Hepatocyte (in vitro differentiated cells): ENCODE data around the gene TCEAL1. TPM values are rescaled to one million over a fixed set of nuclear protein-coding genes. Genes with fewer than 3 reads are reported as not detected.
A peak's percentile ranks its signal among the peaks of the same experiment; 100 is the strongest.
"Not testable (repeated sequence)": the region's sequence is repeated elsewhere in the genome, so short reads cannot be mapped to it uniquely, and the experiment has no call there.

Experiments
- DNase-seq: peaks from one replicate; pipeline ENCODE4 v3.0.0-alpha.2; 2016; ENCODE audit warnings: low spot score
- H2AFZ ChIP-seq: fragments of 200-600 bp; sonication (generic); 2 replicates; pipeline ENCODE4 v1.6.0; 2016; ENCODE audit warnings: antibody characterized with exemption, mild to moderate bottlenecking
- H3K27ac ChIP-seq: fragments of 200-600 bp; sonication (generic); 2 replicates; pipeline ENCODE4 v1.5.1; 2016; ENCODE audit warnings: mild to moderate bottlenecking
- H3K27me3 ChIP-seq: fragments of 200-600 bp; sonication (generic); 2 replicates; pipeline ENCODE4 v1.6.1; 2016
- H3K36me3 ChIP-seq: fragments of 200-600 bp; sonication (generic); replicated peaks from 2 replicates; pipeline ENCODE4 v1.5.1; 2016; ENCODE audit warnings: low read depth; ENCODE audit not compliant: insufficient read depth
- H3K4me1 ChIP-seq: fragments of 200-600 bp; sonication (generic); 2 replicates; pipeline ENCODE4 v1.5.1; 2016; ENCODE audit warnings: mild to moderate bottlenecking, moderate library complexity; ENCODE audit not compliant: insufficient read depth
- H3K4me2 ChIP-seq: fragments of 200-600 bp; sonication (generic); 2 replicates; pipeline ENCODE4 v1.6.0; 2016
- H3K4me3 ChIP-seq: fragments of 200-600 bp; sonication (generic); 2 replicates; pipeline ENCODE4 v1.5.1; 2016; ENCODE audit warnings: mild to moderate bottlenecking
- H3K79me2 ChIP-seq: fragments of 200-600 bp; sonication (generic); 2 replicates; pipeline ENCODE4 v1.6.0; 2017; ENCODE audit warnings: mild to moderate bottlenecking
- H3K9me2 ChIP-seq: fragments of 200-600 bp; sonication (generic); replicated peaks from 2 replicates; pipeline ENCODE4 v1.6.0; 2017; ENCODE audit warnings: mild to moderate bottlenecking; ENCODE audit not compliant: insufficient read depth
- H3K9me3 ChIP-seq: fragments of 200-600 bp; sonication (generic); 2 replicates; pipeline ENCODE4 v1.5.1; 2016; ENCODE audit warnings: low read depth, mild to moderate bottlenecking
- H4K20me1 ChIP-seq: fragments of 200-600 bp; sonication (generic); 2 replicates; pipeline ENCODE4 v1.6.0; 2016; ENCODE audit warnings: mild to moderate bottlenecking; ENCODE audit not compliant: insufficient read depth, poor library complexity, severe bottlenecking
- CTCF ChIP-seq: fragments of 200-600 bp; sonication (generic); IDR thresholded peaks from 2 replicates; pipeline ENCODE4 v1.5.1; 2016; ENCODE audit warnings: antibody characterized with exemption, mild to moderate bottlenecking; ENCODE audit not compliant: poor library complexity
- EZH2 ChIP-seq: fragments of 200-600 bp; sonication (generic); IDR thresholded peaks from 2 replicates; pipeline ENCODE4 v1.6.1; 2016; ENCODE audit warnings: antibody characterized with exemption, mild to moderate bottlenecking, borderline replicate concordance
- EZH2phosphoT487 ChIP-seq: fragments of 200-600 bp; sonication (generic); IDR thresholded peaks from one replicate; pipeline ENCODE4 v1.6.1; 2018; ENCODE audit warnings: antibody characterized with exemption, mild to moderate bottlenecking, low read depth, moderate library complexity; ENCODE audit not compliant: unreplicated experiment, severe bottlenecking
- WGBS: methylation state at CpG from one replicate; pipeline ENCODE4 v1.1.6; 2016; ENCODE audit warnings: low lambda C conversion rate; ENCODE audit errors: missing lambda C conversion rate; 5-methylcytosine and 5-hydroxymethylcytosine counted together
- polyA plus RNA-seq: library from polyadenylated mRNA; unstranded; fragments of >200 nt; fragmentation: Nextera tagmentation; extraction: Ambion mirVana; gene quantifications from 2 replicates; pipeline ENCODE4 v1.2.1, GENCODE V29; 2016
- total RNA-seq: library from RNA; depleted of rRNA; stranded (reverse); fragments of >200 nt; gene quantifications from 2 replicates; pipeline ENCODE4 v1.2.3, GENCODE V29; 2014

TCEAL1 gene
- total and polyA plus RNA-seq, 2 experiments from 2014 or later, result 89.2 to 113 TPM

- H3K27me3 ChIP-seq, result no peaks in the 10 kb centered on the region
- H4K20me1 ChIP-seq, result no peaks in the 10 kb centered on the region
- no peaks in the 10 kb centered on the region for H3K9me3 ChIP-seq
- no peaks in the 10 kb centered on the region for H3K9me2 ChIP-seq
- H3K27ac ChIP-seq, result no peak overlapping the region
- no peak overlapping the region for H3K4me3 ChIP-seq
- DNase-seq, result no peak
- no peak overlapping the region for H3K4me2 ChIP-seq
- peaks cover 8% of the 10 kb centered on the region for H3K79me2 ChIP-seq
- peaks cover 7% of the 10 kb centered on the region for H3K4me1 ChIP-seq
- no peak for TF ChIP-seq EZH2
- no peak for TF ChIP-seq CTCF
- no peak overlapping the region for H2AFZ ChIP-seq
- no peaks in the 10 kb centered on the region for H3K36me3 ChIP-seq
- 60% methylated on average over 2 of the region's 2 CpGs for WGBS
Measured at GRCh38 chrX:103635436-103635835, 6.7 kb downstream of the TCEAL1 start.

DNA sequence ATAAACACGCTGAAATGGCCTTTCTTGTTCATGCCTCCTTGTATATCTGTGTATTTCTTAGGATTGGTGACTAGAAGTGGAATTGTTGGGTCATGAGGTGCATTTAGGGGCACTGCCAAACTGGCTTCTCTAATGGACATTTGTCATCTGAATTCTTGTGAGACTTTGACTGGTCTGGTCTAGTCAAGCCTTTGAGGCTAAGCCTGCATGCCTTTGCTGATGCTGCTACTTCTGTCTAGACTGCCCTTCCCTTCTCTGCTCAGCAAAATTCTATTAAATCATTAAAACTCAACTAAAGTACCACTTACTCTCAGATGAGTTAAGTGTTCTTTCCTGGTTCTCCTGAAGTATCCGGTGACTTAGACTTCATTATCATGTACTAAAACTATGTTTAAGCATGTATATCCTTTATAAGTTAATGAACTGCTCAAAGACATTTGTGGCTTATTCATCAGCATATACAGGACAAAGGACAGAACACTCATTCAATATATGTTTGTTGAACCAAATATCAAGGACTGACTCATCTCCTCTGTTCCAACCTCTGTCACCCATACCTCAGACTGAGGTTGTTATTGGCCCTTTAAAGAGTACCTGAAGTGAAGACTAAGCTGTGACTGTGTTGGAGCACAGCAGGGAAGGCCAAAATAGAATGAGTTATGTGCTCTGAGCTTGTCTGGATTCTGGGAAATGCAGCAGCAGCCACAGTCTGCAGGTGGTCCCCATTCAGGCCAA lies 9.0 kb downstream of the TCEAL1 start:
- Histone ChIP-seq H3K79me2 (no peaks in the 10 kb centered on the region), H3K27ac (peak overlapping the region; percentile 65), H3K4me3 (no peak overlapping the region), H2AFZ (no peak overlapping the region), H3K4me1 (peaks cover 7% of the 10 kb centered on the region), H3K9me3 (no peaks in the 10 kb centered on the region), H3K36me3 (no peaks in the 10 kb centered on the region), H3K4me2 (no peak overlapping the region), H4K20me1 (no peaks in the 10 kb centered on the region), H3K9me2 (no peaks in the 10 kb centered on the region), H3K27me3 (no peaks in the 10 kb centered on the region)
- 90% methylated on average over 2 of the region's 2 CpGs for WGBS
- TF ChIP-seq EZH2 (no peak), EZH2phosphoT487 (no peak), CTCF (no peak)
- DNase-seq, result no peak

DNA sequence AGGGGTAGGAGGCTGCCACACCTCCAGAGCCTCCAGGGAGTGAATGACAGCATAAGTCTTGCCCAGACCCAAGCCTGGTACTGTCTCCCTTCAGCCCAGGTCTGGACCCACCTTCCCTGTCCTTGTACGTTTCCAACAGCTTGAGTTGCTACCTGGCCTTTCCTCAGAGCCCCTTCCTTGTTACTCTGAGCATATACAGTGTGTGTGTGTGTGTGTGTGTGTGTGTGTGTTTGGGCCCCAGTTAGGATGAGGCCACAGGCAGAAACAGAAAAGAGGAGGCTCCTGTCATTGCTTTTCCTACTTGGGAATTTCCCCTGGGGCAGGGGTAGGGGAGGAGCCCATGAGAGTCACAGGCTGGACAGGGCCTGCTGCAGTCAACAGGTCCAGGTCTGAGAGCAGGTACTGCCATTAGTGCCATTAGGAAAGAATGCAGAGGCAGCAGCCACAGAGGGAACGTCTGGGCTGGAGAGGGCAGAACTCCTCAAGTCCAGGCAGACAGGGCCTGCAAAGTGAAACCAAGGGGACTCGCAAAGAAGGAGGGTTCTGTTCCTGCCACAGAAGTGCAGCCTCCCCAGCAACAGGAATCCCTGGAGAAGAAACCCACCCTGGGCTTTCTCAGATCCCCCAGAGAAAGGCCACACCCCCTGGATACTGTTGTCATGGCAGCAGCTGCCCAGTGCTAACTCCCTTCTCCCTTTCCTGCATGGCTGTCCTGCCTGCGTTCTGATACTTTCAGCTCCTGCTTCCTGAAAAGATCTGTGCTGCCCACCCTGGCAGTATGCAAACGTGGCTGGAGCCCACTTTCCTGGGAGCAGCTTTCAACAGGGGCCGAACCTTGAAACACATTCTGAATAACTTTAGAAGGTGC lies 9.9 kb downstream of the TCEAL1 start:
- peak; percentile 51 for DNase-seq
- not testable (repeated sequence) for H3K36me3 ChIP-seq, H3K9me3 ChIP-seq, H3K79me2 ChIP-seq, H4K20me1 ChIP-seq, H3K27me3 ChIP-seq, H3K9me2 ChIP-seq, H3K4me1 ChIP-seq, H3K4me3 ChIP-seq
- peak overlapping the region; percentile 65 for H3K27ac ChIP-seq
- peak overlapping the region; percentile 46 for H2AFZ ChIP-seq
- H3K4me2 ChIP-seq, result peak overlapping the region; percentile 46
- 48% methylated on average over 5 of the region's 6 CpGs for WGBS

GRCh38 chrX:103640401-103641155 lies 11.8 kb downstream of the TCEAL1 start:
- WGBS, result 74% methylated on average over 4 of the region's 4 CpGs
- Histone ChIP-seq H3K27me3 (no peaks in the 10 kb centered on the region), H3K79me2 (no peaks in the 10 kb centered on the region), H3K4me3 (no peak overlapping the region), H3K27ac (no peak overlapping the region), H3K9me2 (no peaks in the 10 kb centered on the region), H4K20me1 (no peaks in the 10 kb centered on the region), H3K9me3 (no peaks in the 10 kb centered on the region), H2AFZ (no peak overlapping the region), H3K4me1 (peaks cover 7% of the 10 kb centered on the region), H3K4me2 (no peak overlapping the region), H3K36me3 (no peaks in the 10 kb centered on the region)
- DNase-seq, result no peak
- TF ChIP-seq EZH2phosphoT487 (no peak), EZH2 (no peak), CTCF (no peak)
